ENCODE data around the gene TAF5L. TPM values are rescaled to one million over a fixed set of nuclear protein-coding genes. Genes with fewer than 3 reads are reported as not detected.

The TAF5L gene
- total and polyA plus RNA-seq, 2 of the 13 experiments (the other 11 are each of a cell fraction or from before 2014, with no cell fraction given), result 10.8 to 18.2 TPM

DNA sequence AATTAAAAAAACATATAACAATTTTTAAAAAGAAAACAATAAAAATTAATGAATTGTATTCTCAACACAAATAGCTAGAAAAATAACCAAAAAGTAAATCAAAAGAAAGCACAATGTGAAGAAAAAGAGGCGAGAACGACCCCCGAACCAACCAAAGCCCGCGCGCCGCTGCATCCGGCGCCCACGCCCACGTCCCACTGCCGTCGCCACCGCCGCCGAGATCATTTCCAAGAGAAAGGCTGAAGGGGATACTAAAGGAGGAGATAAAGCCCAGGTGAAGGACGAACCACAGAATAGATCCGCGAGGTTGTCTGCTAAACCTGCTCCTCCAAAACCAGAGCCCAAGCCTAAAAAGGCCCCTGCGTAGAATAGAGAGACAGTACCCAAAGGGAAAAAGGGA is 55.6 kb downstream of the TAF5L start (continued):
- no peak for TF ChIP-seq NFYC (CRISPR knock-in tag; IDR thresholded peaks at IDR 0.05)
- TF ChIP-seq HBP1 (CRISPR knock-in tag; IDR thresholded peaks at IDR 0.05; ENCODE audit: low read depth), result no peak
- TF ChIP-seq ZNF883 (CRISPR knock-in tag; IDR thresholded peaks at IDR 0.05; ENCODE audit: not compliant biosample characterization), result no peak
- no peak for TF ChIP-seq PCBP1 (IDR thresholded peaks at IDR 0.05; ENCODE audit: borderline replicate concordance, low read depth, low read length)
- TF ChIP-seq ESRRA (CRISPR knock-in tag; IDR thresholded peaks at IDR 0.05; ENCODE audit: low read depth), result no peak

- CTCF ChIA-PET (ENCODE audit: low intra/inter-chr PET ratio, low total read pairs), result no interaction called here
- DNase-seq (ENCODE audit: low spot score), result no peak
Observed at GRCh38 chr1:229567109-229567868, 58.6 kb downstream of the TAF5L start.

More at GRCh38 chr1:229567109-229567868, 58.6 kb downstream of the TAF5L start:
- intact Hi-C loops (cut with micrococcal nuclease; ENCODE audit: unreplicated experiment), result no loop called here
- ATAC-seq (no peak), FAIRE-seq (no peak)
- WGBS (ENCODE audit: low lambda C conversion rate), result 39% methylated on average over 13 of the region's 13 CpGs
- no peaks in the 10 kb centered on the region for H3K36me3 ChIP-seq (replicated peaks in 1 of 2; ENCODE audit: control insufficient read depth in 1 of 2, insufficient read depth in 2 of 2, low read length in 2 of 2)
- H3K9ac ChIP-seq (ENCODE audit: insufficient read depth, low read depth, low read length), result no peak overlapping the region
- no TSS peak for BruUV-seq (replicated peaks)
- no peaks in the 10 kb centered on the region for H3K9me3 ChIP-seq (ENCODE audit: low read length)
- no peaks in the 10 kb centered on the region for H3K79me2 ChIP-seq (ENCODE audit: insufficient read depth, low read length)
- POLR2A ChIA-PET, result no interaction called here
- H3K27me3 ChIP-seq (ENCODE audit: control insufficient read depth in 1 of 2, insufficient read depth in 2 of 2, low read length in 2 of 2), result peaks cover 0 to 1% of the 10 kb centered on the region in 2 experiments; a peak in 1 of 5 replicates
- no peak overlapping the region; a peak in 1 of 6 replicates for H3K4me3 ChIP-seq (replicated peaks in 1 of 3; ENCODE audit: insufficient read depth in 1 of 3, low read depth in 2 of 3, low read length in 3 of 3)
- no peaks in the 10 kb centered on the region for H4K20me1 ChIP-seq (ENCODE audit: insufficient read depth, low read length)
- H3K4me1 ChIP-seq (ENCODE audit: insufficient read depth, low read length), result peaks cover 25% of the 10 kb centered on the region
- no peak for TF ChIP-seq ZBTB26 (CRISPR knock-in tag; IDR thresholded peaks at IDR 0.05; ENCODE audit: borderline replicate concordance)
- no peak for TF ChIP-seq HOXA9 (CRISPR knock-in tag; IDR thresholded peaks at IDR 0.05; ENCODE audit: borderline replicate concordance)
- TF ChIP-seq ZBTB21 (CRISPR knock-in tag; IDR thresholded peaks at IDR 0.05), result peak; percentile 61; the same call in 1 of the 2 replicates
- TF ChIP-seq GABPA (IDR thresholded peaks at IDR 0.05; ENCODE audit: low read depth, low read length), result no peak
- TF ChIP-seq GABPA (CRISPR knock-in tag; IDR thresholded peaks at IDR 0.05; ENCODE audit: low read depth), result peak; percentile 26; the same call in 1 of the 2 replicates
- peak; percentile 51 for TF ChIP-seq CREB1 (IDR thresholded peaks at IDR 0.05)
- TF ChIP-seq CREB1 (CRISPR knock-in tag; IDR thresholded peaks at IDR 0.05), result no peak
- no peak for TF ChIP-seq ZNF333 (CRISPR knock-in tag; IDR thresholded peaks at IDR 0.05; ENCODE audit: borderline replicate concordance)
- in situ Hi-C loops (cut with HindIII; ENCODE audit: extremely low pct_ligation_motif_present, low pct_unique_long_range_greater_than_20kb), result no loop called here
- peak overlapping the region; percentile 36; the same call in 1 of the 2 replicates for H3K4me2 ChIP-seq (ENCODE audit: low read depth, low read length)
- no peak overlapping the region for H3K27ac ChIP-seq (ENCODE audit: extremely low read length, insufficient read depth, low read length)
- no peak overlapping the region for H2AFZ ChIP-seq (ENCODE audit: low read length)
